ENCODE data around the gene GNA12. TPM values are rescaled to one million over a fixed set of nuclear protein-coding genes. Genes with fewer than 3 reads are reported as not detected.
"Not testable (repeated sequence)": the region's sequence is repeated elsewhere in the genome, so short reads cannot be mapped to it uniquely, and the experiment has no call there.

The GNA12 gene
- total RNA-seq, 1 experiment from 2014 or later: 25.7 TPM

DNA sequence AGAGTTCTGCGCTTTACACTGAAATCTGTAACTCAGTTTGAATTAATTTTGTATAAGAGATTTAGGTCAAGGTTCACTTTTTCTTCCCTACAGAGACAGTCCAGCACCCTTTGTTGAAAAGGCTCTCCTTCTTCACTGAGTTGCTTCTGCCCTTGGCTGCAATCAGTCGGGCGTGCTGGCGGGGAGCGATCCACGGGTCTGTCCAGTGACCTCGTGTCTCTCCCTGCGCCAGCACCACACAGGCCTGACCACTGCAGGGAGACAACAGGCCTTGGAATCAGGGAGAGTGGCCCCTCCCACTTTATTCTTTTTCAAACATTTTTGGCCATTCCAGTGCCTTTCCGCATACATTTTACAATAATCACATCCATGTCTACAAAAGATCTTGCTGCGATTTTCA is 89.2 kb downstream of the GNA12 start:
- DNase-seq (ENCODE audit: low read depth): no peak

DNA sequence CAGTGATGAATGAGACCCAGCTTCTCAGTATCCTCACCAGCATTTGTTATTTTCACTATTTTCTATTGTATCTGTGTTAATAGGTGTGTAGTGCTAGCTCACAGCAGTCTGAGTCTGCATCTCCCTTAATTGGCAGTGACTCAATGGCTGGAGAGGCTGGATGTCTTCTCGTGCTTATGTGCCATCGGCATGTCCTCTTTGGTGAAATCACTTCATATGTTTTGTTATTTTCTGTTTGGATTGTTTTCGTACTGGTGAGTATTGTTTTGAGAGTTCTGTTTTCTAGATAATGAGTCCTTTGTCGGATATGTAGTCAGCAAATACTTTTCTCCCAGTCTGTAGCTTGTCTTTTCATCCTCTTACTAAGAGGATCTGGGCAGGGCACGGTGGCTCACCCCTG is 90.0 kb downstream of the GNA12 start:
- DNase-seq (ENCODE audit: low read depth): no peak

DNA sequence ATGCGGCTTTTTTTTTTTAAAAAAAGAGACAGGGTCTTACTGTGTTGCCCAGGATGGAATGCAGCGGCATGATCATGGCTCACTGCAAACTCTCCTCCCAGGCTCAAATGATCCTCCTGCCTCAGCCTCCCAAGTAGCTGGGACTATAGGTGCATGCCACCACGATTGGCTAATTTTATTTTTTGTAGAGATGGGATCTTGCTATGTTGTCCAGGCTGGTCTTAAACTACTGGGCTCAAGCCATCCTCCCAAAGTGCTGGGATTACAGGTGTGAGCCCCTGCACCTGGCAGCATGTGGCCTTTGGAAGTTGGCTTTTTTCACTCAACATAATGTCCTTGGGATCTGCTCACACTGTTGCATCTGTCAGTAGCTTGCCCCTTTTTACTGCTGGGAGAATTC is 91.0 kb downstream of the GNA12 start:
- no peak for DNase-seq (ENCODE audit: low read depth)

DNA sequence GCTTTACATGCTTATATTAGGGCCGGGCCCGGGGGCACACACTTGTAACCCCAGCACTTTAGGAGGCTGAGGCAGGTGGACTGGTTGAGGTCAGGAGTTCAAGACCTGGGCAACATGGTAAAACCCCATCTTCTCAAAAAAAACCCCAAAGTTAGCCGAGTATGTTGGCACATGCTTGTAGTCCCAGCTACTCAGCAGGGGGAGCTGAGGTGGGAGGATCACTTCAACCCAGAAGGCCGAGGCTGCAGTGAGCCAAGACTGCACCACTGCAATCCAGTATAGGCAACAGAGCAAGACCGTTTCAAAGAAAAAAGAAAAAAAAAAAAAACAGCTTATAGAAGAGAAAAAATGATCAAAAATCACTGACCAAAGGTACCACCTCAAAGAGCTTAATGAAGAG is 93.0 kb downstream of the GNA12 start:
- no peak for DNase-seq (ENCODE audit: low read depth)

DNA sequence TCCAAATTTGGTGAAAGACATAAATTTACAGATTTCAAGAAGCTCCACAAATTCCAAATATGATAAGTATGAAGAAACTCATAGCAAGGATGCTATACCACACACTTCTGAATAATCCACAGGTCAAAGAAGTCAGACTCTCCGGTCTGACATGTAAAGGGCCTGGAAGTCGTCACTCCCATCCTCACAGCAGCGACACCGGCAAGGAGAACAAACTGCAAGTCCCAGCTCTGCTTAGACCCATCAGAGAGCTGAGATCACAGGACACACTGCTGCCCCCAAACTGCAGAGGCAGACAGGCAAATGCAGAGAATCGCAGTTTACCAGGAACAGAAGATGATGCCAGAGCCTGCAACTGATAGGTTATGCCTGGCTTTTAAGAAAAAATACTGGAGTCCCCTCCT is 94.1 kb downstream of the GNA12 start:
- DNase-seq (ENCODE audit: low read depth): no peak

DNA sequence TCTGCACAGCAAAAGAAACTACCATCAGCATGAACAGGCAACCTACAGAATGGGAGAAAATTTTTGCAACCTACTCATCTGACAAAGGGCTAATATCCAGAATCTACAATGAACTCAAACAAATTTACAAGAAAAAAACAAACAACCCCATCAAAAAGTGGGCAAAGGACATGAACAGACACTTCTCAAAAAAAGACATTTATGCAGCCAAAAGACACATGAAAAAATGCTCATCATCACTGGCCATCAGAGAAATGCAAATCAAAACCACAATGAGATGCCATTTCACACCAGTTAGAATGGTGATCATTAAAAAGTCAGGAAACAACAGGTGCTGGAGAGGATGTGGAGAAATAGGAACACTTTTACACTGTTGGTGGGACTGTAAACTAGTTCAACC is 95.4 kb downstream of the GNA12 start:
- DNase-seq (ENCODE audit: low read depth): not testable (repeated sequence)

DNA sequence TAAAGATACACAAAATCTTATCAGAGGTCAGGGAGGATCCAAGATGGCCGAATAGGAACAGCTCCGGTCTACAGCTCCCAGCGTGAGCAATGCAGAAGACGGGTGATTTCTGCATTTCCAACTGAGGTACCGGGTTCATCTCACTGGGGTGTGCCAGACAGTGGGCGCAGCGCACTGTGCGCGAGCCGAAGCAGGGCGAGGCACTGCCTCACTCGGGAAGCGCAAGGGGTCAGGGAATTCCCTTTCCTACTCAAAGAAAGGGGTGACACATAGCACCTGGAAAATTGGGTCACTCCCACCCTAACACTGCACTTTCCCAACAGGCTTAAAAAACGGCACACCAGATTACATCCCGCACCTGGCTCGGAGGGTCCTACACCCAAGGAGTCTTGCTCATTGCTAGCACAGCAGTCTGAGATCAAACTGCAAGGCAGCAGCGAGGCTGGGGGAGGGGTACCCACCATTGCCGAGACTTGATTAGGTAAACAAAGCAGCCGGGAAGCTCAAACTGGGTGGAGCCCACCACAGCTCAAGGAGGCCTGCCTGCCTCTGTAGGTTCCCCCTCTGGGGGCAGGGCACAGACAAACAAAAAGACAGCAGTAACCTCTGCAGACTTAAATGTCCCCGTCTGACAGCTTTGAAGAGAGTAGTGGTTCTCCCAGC is 100.5 kb downstream of the GNA12 start:
- not testable (repeated sequence) for DNase-seq (ENCODE audit: low read depth)

DNA sequence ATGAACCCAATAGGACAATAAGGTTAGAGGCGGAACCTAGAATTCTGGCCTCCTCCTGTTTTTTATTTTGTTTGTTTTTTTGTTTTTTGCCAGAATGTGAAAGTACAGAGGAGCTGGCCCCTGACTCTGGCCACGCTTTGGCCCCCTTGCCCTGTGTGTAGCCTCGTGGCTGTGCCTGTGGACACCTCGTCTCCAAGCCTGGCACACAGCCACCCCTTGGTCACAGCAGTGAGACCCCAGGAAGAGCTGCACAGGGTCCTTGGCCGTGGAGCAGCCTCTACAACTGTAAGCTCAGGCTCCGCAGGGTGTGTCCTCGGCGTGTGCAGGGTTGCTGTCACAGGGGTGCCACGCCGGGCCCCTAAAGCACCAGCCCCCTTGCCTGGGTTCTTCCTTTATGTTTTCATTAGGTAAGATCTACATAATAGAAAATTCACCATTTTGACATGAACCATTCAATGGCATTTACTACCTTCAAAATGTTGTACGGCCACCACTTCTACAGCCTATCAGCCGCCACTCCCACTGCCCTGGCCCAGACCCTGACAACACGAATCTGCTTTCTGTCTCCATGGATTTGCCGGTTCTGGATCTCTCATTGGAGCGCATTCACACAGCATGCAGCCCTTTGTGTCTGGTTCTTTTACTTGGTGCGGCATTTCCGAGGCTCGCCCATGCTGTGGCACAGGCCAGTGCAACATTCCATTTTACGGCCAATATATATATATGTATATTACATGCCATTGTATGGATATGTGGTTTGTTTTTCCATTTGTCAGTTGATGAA is 105.2 kb downstream of the GNA12 start:
- DNase-seq (ENCODE audit: low read depth): no peak

DNA sequence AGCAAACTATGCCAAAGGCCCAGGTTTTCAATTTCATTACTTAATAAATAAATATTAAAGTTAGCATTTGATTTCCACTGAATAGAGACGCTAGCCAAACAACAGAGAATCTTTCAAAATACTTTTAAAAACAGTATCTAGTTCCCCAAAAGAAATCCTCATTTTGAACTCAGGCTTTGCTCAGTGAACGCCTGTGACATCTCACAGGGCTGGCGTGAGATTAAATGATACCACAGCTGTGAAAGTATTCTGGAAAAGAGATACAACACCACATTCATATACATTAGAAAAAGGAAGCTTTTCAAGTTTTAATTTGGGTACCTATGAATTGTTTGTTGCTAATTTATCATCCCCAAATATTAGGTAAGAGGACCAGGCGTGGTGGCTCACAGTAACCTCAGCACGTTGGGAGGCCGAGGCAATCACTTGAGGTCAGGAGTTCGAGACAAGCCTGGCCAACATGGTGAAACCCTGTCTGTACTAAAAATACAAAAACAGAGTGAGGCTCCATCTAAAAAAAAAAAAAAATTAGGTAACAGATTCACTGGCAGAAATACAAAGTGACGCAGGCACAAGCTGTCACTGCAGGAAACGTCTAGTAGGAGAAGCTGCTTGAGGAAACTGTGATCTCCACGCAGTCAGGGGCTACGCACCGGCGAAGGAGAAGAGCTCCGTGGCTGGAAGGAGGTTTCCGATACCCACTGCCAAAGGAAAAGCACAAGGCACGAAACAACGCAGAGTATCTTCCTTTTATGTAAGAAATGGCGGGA is 106.2 kb downstream of the GNA12 start:
- no peak for DNase-seq (ENCODE audit: low read depth)

DNA sequence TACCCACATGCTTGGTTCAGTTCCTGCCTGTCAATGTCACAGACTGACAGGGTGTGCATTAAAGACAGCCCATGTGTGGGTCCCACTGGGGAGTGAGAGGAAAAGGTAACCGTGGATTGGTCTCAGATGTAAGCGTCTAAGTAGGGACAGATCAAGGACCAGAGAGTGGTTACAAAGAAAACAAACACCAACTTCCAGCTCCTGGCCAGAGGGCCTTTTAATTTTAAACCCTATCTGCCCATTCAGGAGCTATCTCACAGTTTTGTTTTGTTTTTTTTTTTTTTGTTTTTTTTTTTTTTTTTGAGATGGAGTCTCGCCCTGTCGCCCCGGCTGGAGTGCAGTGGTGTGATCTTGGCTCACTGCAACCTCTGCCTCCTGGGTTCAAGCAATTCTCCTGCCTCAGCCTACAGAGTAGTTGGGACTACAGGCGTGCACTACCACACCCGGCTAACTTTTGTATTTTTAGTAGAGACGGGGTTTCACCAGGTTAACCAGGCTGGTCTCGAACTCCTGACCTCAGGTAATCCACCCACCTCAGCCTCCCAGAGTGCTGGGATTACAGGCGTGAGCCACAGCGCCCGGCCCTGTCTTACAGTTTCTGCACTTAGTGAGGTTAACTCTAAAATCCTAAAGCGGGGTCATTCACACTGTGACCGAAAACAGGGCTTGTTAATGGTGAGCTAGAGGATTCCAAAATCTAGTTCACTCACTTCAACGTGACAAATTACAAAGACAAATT is 106.9 kb downstream of the GNA12 start:
- DNase-seq (ENCODE audit: low read depth): not testable (repeated sequence)

DNA sequence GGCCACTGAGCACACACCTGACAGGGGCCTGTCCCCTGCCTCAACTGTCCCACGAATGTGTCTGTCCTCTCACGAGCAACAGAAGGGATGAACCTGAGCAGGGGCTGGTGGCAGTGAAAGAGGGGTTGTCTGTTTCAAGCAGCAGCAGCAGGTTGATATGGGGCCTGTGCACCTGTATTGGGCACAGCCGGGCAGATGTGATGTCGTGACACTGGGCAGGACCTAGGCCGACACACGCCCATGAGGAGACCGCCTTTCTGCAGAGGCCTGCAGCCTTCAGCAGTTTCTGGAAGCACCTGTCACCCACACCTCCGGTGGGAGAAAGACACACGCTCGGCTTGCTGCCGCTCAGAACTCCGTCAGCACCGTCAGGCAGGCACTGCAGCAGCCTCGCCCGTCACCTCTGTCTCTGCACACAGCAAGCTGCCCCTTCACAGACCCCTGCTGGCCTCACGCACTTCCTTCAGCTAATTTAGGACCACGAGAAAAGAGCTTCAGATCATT is 107.6 kb downstream of the GNA12 start:
- no peak for DNase-seq (ENCODE audit: low read depth)

DNA sequence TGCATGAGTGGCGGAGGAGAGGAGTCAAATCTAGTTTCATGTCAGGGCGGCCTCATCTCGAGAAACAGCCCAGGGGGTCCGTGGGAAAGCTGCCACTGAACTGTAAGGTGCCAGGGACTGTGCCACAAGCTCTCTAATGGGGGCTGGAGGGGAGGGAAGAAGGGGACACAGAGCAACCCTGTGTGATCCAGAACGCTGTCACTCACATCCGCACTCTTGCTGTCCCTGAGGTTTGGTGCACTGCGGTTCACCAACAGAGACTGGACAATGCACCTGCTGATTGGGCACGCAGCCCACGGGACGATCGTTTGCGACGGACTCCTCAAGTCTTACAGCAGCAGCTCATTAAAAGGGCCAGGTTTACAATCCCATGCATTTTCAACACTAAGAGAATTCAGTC is 108.4 kb downstream of the GNA12 start:
- DNase-seq (ENCODE audit: low read depth): no peak

DNA sequence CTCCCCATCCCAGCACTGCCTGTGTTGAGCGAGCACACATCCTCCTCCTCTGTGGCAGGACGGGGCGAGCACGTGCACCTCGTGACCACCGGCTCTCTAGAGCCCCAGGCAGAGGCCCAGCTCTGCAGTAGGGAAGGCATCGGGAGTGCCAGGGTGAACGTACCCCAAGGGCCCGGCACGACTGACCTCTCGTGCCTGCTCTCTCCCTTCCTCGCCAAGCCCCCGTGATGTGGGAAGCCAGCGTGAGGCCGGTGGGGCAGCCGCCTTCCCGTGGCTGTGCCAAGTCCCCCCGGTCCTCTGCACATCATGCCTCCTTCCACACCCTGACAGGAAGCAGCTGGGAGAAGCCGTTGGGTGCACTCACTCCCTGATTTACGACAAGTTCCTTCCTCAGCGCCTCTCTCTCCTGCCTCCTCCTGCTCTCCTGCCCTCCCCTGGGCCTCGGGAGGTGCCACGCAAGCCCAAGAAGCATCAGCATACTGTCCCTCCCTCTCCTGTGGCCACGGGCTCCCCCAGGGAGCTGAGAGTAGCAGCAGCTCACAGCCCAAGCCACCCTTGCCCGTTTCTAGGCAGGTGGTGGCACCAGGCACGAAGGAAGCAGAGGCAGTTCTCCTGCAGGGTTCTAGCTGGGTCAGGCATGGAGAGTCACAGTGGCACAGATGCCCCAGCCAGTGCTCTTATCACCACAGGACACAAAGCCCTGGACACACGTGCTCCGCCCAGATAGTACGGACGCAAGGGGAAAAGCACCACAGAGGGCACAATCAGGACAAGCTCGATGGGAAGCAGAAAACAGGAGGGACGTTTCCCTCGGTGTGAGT is 109.1 kb downstream of the GNA12 start:
- no peak for DNase-seq (ENCODE audit: low read depth)

DNA sequence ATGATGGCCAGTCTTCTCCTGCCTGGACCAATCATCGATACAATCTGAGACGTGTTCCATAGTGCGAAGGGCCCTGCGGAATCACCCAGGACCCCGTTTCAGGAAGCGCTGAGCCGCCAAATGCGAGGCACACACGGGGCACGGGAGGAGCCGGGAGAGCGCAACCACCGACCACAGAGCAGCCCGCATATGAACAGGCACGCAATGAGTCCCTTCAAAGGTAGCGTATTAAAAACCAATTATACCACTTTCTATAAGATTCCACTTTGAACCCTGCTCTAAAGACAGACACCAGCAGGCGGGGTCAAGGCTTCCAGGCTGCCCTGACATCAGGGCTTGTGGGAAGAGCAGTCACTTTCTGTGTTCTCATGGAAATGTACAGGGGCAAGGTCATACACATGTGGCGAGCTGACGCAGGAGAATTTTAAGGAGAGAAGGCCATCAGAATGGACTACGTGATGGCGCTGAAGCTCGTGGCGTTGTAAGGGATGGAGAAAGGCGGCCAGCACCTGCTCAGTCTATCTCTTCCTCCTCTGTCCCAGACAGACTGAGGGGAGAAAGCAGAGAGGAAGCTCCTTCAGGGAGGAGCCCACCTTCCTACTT is 109.9 kb downstream of the GNA12 start:
- no peak for DNase-seq (ENCODE audit: low read depth)

DNA sequence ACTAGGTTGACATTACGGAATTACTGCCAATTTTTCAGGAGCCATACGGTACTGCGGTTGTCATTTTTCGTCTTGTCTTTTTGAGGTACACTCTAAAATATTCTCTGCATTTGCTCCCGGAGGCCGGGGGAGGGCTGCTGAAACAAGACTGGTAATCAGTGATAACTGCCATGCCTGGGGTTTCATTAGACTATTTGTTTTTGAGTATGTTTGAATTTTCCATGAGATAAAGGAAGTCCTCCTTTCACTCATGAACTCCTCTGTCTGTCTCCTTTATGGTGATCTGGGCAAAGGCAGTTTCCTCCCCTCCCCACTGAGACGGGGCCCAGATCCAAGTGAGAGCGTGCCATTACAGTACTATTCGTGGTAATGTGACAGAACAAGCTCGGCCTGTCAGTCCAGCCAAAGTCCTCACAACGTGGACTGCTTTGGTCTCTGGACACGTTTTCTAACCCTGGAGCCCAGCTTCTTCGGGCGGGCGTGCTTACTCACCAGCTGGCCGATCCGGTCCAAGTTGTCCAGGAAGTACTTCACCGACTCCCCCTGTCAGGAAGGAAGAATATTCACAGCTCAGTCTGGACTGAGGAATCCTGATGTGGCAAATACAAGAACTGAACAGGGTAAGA is 111.0 kb downstream of the GNA12 start:
- DNase-seq (ENCODE audit: low read depth): no peak

DNA sequence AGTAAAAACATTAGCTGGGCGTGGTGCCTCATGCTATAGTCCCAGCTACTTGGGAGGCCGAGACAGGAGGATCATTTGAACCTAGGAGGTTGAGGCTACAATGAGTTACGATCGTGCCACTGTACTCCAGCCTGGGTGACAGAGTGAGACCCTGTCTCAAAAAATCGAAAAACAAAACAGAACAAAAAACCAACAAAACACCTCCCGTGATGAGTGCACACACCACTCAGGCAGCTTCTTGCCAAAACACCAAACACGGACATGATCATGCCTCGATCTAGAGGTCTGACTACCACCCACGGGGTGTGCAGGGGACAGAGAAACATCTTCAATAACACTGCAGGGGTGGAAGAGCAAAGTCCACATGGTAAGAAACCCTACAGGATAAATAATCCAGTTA is 111.7 kb downstream of the GNA12 start:
- DNase-seq (ENCODE audit: low read depth): no peak

DNA sequence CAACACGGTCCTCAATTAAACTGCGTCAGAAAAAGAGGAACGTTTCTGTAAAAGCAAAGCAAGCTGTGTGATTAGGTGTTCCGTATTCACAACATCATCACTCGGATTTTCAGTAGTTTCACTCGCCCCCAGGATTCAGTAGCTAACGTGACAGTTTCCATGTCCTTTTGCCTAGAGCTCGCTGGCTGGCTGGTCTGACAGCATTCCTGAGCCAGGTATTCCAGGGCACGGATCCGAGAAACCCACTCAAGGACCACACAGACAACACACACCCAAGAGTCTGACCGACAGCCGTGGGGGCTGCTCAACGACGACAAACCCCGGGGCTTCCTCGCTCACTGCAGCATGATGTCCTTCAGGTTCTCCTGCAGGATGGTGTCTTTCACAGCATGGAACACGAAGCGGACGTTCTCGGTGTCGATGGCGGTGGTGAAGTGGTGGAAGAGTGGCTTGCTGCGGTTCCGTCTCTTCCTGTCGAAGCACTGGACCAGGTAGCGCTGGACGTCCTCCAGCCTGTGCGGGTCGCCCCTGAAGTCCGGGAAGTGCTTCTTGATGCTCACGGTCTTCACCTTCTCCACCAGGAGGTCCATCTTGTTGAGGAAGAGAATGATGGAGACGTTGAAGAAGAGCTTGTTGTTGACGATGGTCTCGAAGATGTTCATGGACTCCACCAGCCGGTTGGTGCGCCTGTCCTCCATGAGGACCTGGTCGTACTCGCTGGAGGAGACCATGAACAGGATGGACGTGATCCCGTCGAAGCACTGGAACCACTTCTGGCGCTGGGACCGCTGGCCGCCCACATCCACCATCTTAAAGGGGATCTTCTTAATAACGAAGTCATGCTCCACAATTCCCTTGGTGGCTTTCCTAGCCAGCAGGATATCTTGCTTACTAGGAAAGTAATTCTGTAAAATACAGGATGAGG is 113.0 kb downstream of the GNA12 start:
- DNase-seq (ENCODE audit: low read depth): no peak

DNA sequence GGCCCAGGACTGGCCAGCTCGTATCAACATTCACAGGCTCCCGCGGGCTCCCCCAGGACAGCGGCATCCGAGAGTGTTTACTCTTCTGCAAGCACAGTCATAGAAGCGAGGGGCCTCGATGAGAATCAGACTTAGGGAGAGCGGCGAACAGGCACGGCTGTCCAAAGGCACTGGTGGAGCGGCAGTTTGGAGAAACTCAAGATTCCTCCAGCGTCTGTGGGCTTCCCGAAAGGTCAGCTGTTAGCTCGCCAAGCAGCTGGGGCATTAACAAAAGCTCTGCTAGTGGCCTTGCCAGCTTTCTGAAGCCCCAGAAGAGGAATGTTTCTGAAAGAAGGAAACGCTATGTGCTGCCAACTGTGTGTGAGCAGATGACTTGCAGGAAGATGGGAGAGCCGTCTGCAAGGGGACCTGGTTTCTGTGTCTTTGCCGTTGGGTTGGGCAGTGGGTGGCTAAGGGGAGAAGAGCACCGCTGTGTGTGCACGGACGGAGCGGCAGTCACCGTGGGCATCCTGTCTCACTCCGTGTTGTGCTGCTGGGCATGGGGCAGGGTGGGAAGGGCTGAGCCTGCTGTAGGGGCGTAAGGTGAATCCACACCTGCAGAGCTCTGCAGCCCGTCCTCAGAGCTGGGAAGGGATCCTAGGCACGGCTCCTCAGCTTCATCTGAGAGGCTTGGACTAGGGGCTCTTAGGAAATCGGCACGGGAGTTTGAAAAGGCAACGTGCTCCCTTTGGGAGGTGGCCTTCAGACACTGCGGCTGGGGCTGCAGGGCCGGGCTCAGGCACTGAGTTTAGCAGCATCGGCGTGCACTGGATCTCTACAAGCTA is 114.0 kb downstream of the GNA12 start:
- no peak for DNase-seq (ENCODE audit: low read depth)
